Right atrium auricular region (tissue), 2 donors: ENCODE data around the gene SLCO1B3. TPM values are rescaled to one million over a fixed set of nuclear protein-coding genes. Genes with fewer than 3 reads are reported as not detected.

Experiments used
- DNase-seq: peaks from one replicate; pipeline ENCODE4 v3.0.0-alpha.2; 2019; ENCODE audit warnings: low spot score
- H3K27ac ChIP-seq, 2 donors: fragments of 200-600 bp; sonication (generic); 1 replicate in 1 of 2; 2 replicates in 1 of 2; pipeline ENCODE4 v1.5.1; 2016 to 2019
- H3K27me3 ChIP-seq, 2 donors: fragments of 200-600 bp; sonication (generic); one replicate each; pipeline versions ENCODE4 v1.5.1 to v1.6.0; 2017 to 2019
- H3K36me3 ChIP-seq: fragments of 200-600 bp; sonication (generic); one replicate; pipeline ENCODE4 v1.5.1; 2016
- H3K4me1 ChIP-seq, 2 donors: fragments of 200-600 bp; sonication (generic); one replicate each; pipeline versions ENCODE4 v1.5.1 to v1.6.0; 2017 to 2019
- H3K4me3 ChIP-seq, 2 donors: fragments of 200-600 bp; sonication (generic); 1 replicate in 1 of 2; 2 replicates in 1 of 2; pipeline ENCODE4 v1.5.1; 2017 to 2019; ENCODE audit warnings: mild to moderate bottlenecking in 1 of 2, moderate library complexity in 1 of 2
- H3K9me3 ChIP-seq, 2 donors: fragments of 200-600 bp; sonication (generic); one replicate each; pipeline ENCODE4 v1.5.1; 2019
- total RNA-seq, 2 donors: library from RNA; depleted of rRNA; stranded (reverse); fragments of >200 nt; gene quantifications; one replicate each; pipeline ENCODE4 v1.1.0, GENCODE V29; 2016
- TF ChIP-seq, protein P1 (sequence below), 2 donors: fragments of 200-600 bp; sonication (generic); IDR thresholded peaks; one replicate each; pipeline ENCODE4 v1.5.1; 2019; ENCODE audit warnings: antibody characterized with exemption in 2 of 2

The SLCO1B3 gene
- total RNA-seq, 2 donors from 2014 or later: not detected

DNA sequence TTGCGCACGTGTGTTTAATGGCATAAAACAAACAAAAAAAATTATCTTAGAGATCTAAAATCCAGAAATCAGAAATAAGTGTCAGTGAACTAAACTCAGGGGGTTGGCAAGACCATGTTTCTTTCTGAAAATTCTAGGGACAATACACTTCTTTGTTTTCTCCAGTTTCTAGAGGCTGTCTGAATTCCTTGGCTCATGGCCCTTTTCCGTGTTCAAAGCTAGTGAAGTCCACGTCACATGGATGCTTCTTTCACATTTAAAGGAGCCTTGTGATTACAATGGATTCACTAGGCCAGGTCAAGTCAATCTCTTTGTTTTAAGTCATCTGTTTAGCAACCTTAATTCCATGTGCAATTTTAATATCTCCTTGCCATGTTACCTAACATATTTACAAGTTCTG, 22.4 kb downstream of the SLCO1B3 start:
- H3K36me3 ChIP-seq: no peaks in the 10 kb centered on the region
- DNase-seq: no peak
- no peak overlapping the region for H3K27ac ChIP-seq
- no peaks in the 10 kb centered on the region for H3K4me1 ChIP-seq
- TF ChIP-seq, protein P1, sequence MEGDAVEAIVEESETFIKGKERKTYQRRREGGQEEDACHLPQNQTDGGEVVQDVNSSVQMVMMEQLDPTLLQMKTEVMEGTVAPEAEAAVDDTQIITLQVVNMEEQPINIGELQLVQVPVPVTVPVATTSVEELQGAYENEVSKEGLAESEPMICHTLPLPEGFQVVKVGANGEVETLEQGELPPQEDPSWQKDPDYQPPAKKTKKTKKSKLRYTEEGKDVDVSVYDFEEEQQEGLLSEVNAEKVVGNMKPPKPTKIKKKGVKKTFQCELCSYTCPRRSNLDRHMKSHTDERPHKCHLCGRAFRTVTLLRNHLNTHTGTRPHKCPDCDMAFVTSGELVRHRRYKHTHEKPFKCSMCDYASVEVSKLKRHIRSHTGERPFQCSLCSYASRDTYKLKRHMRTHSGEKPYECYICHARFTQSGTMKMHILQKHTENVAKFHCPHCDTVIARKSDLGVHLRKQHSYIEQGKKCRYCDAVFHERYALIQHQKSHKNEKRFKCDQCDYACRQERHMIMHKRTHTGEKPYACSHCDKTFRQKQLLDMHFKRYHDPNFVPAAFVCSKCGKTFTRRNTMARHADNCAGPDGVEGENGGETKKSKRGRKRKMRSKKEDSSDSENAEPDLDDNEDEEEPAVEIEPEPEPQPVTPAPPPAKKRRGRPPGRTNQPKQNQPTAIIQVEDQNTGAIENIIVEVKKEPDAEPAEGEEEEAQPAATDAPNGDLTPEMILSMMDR (IDR thresholded peaks at IDR 0.05): no peak
- no peaks in the 10 kb centered on the region for H3K27me3 ChIP-seq
- no peaks in the 10 kb centered on the region for H3K9me3 ChIP-seq
- H3K4me3 ChIP-seq: no peak overlapping the region

DNA sequence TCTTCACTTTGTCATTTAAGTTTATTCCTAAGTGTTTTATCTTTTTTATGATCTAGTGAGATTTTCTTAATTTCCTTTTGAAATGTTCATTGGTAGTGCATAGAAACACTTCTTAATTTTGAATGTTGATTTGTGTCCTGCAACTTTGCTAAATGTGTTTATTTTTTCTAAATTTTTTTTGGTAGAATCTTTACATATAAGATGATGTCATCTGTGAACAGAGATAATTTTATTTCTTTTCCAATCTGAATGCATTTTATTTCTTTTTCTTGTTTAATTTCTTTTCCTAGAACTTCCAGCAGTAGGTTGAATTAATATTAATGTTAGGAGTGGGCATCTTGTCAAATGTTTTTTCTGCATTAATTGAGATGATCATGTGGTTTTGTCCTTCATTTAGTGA, 42.1 kb downstream of the SLCO1B3 start:
- no peaks in the 10 kb centered on the region for H3K36me3 ChIP-seq
- H3K4me1 ChIP-seq: no peaks in the 10 kb centered on the region
- TF ChIP-seq, protein P1 (IDR thresholded peaks at IDR 0.05): no peak
- no peaks in the 10 kb centered on the region for H3K27me3 ChIP-seq
- H3K4me3 ChIP-seq: no peak overlapping the region
- peaks cover 0 to 5% of the 10 kb centered on the region in 2 donors for H3K9me3 ChIP-seq
- H3K27ac ChIP-seq: no peak overlapping the region
- DNase-seq: no peak

DNA sequence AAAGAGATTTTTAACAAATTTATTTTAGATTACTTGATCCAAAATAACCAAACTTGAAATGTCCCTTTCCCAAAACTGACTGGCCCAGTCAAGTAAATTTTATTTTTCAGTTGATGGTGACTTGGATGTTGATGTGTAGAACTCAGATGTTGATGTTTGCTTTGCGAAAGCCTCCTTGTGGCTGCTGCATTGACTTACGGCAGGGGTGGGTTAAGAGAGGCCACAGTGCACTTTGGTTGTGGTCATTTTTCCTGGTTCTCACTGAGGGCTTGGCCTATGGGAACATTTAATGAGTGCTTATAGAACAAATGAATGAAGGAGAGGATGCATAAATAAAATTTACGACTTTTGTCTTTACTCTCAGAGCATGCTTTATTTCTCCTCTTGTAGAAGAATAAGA, 52.6 kb downstream of the SLCO1B3 start:
- no peak for DNase-seq
- Histone ChIP-seq H3K9me3 (no peaks in the 10 kb centered on the region), H3K27me3 (no peaks in the 10 kb centered on the region), H3K36me3 (no peaks in the 10 kb centered on the region), H3K27ac (no peak overlapping the region), H3K4me3 (no peak overlapping the region), H3K4me1 (no peaks in the 10 kb centered on the region)
- TF ChIP-seq, protein P1 (IDR thresholded peaks at IDR 0.05): no peak

DNA sequence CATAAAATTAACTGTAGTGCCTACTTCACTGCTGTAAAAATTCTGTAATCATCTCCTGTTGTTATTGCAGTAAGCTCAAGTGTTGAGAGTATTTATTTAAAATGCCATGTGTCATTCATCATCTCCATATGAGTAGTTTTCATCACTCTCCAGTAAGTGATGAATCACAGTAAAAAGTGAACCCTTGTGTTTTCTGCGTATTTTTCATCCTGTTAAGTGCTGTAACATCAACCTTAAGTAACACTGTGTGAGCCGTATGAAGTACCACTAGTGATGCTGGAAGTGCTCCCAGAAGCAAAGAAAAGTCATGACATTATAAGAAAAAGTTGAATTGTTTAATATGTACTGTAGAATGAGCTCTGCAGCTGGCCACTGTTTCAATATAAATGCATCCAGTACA, 55.4 kb downstream of the SLCO1B3 start:
- Histone ChIP-seq H3K27ac (no peak overlapping the region), H3K4me3 (no peak overlapping the region), H3K27me3 (no peaks in the 10 kb centered on the region), H3K9me3 (no peaks in the 10 kb centered on the region), H3K36me3 (no peaks in the 10 kb centered on the region), H3K4me1 (no peaks in the 10 kb centered on the region)
- DNase-seq: no peak
- TF ChIP-seq, protein P1 (IDR thresholded peaks at IDR 0.05): no peak

DNA sequence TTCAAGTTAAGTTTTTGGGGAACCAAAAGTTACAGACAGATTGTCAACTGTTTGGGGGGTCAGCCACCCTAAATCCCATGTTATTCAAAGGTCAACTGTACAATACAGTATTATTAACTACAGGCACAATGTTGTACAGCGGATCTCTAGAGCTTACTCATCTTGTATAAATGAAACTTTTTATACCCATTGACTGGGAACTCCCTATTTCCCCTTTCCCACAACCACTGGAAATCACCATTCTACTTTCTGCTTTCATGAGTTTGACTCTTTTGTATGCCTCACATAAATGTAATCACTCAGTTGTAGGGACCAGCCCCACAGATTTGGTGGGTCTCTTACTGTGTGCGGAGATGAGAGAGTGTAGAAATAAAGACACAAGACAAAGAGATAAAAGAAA, 57.8 kb downstream of the SLCO1B3 start:
- TF ChIP-seq, protein P1 (IDR thresholded peaks at IDR 0.05): no peak
- no peak for DNase-seq
- Histone ChIP-seq H3K27ac (no peak overlapping the region), H3K4me3 (no peak overlapping the region), H3K36me3 (no peaks in the 10 kb centered on the region), H3K27me3 (no peaks in the 10 kb centered on the region), H3K4me1 (no peaks in the 10 kb centered on the region), H3K9me3 (no peaks in the 10 kb centered on the region)

DNA sequence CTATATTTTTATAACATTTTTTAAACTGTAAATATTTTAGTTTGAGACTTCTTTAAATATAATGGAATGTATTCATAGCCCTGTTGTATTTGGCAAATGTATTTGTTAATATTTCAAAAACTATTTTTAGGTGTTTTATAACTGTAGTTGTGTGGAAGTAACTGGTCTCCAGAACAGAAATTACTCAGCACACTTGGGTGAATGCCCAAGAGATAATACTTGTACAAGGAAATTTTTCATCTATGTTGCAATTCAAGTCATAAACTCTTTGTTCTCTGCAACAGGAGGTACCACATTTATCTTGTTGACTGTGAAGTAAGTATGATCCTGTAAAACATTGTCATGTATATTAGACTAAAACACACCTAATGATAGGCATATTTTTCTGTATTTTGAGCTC, 72.8 kb downstream of the SLCO1B3 start:
- Histone ChIP-seq H3K36me3 (no peaks in the 10 kb centered on the region), H3K4me1 (no peaks in the 10 kb centered on the region), H3K27ac (no peak overlapping the region), H3K4me3 (no peak overlapping the region), H3K9me3 (peaks cover under 1% of the 10 kb centered on the region in 2 donors), H3K27me3 (no peaks in the 10 kb centered on the region)
- TF ChIP-seq, protein P1 (IDR thresholded peaks at IDR 0.05): no peak
- DNase-seq: no peak
